Breast epithelium (tissue), 4 donors: ENCODE results near the gene EXO5. TPM values are rescaled to one million over a fixed set of nuclear protein-coding genes. Genes with fewer than 3 reads are reported as not detected.

Source experiments
- DNase-seq, 2 donors: peaks; one replicate each; pipeline ENCODE4 v3.0.0-alpha.2; 2019; ENCODE audit warnings: low spot score in 2 of 2
- H3K27ac ChIP-seq, 2 donors: fragments of 200-600 bp; sonication (generic) in 1 of 2; one replicate each; pipeline ENCODE4 v1.5.1; 2016 to 2019; ENCODE audit warnings: mild to moderate bottlenecking in 1 of 2
- H3K27me3 ChIP-seq, 2 donors: fragments of 200-600 bp; sonication (generic) in 1 of 2; one replicate each; pipeline versions ENCODE4 v1.5.1 to v1.6.0; 2017 to 2019; ENCODE audit warnings: control low read depth in 1 of 2, mild to moderate bottlenecking in 1 of 2
- H3K36me3 ChIP-seq: fragments of 200-600 bp; one replicate; pipeline ENCODE4 v1.5.1; 2019
- H3K4me1 ChIP-seq, 2 donors: fragments of 200-600 bp; sonication (generic); one replicate each; pipeline ENCODE4 v1.5.1; 2016 to 2019; ENCODE audit warnings: control low read depth in 1 of 2
- H3K4me3 ChIP-seq, 3 donors: fragments of 200-600 bp; sonication (generic); 1 replicate in 2 of 3; 2 replicates in 1 of 3; pipeline ENCODE4 v1.5.1; 2016 to 2019; ENCODE audit warnings: mild to moderate bottlenecking in 3 of 3, moderate library complexity in 2 of 3
- H3K9me3 ChIP-seq, 2 donors: fragments of 200-600 bp; sonication (generic) in 1 of 2; one replicate each; pipeline ENCODE4 v1.5.1; 2016 to 2019; ENCODE audit warnings: control low read depth in 1 of 2
- CTCF ChIP-seq, 3 donors: fragments of 450-650 bp; IDR thresholded peaks; one replicate each; pipeline ENCODE4 v1.5.1; 2016 to 2017; ENCODE audit warnings: antibody characterized with exemption in 3 of 3, mild to moderate bottlenecking in 3 of 3, moderate library complexity in 3 of 3
- POLR2A ChIP-seq: fragments of 450-650 bp; IDR thresholded peaks from one replicate; pipeline ENCODE4 v1.6.1; 2016; ENCODE audit warnings: antibody characterized with exemption, mild to moderate bottlenecking, moderate library complexity
- POLR2AphosphoS5 ChIP-seq, 3 donors: sonication (generic); formaldehyde crosslinking; IDR thresholded peaks; one replicate each; pipeline ENCODE4 v1.6.1; 2017; ENCODE audit warnings: antibody characterized with exemption in 3 of 3
- intact Hi-C: fragments of 100-400 bp; cut with DNase I; formaldehyde crosslinking; loops from one replicate; pipeline ENCODE4 v1.15.1; 2023; ENCODE audit warnings: low total_unique reads
- total RNA-seq, 3 donors: library from RNA; depleted of rRNA; stranded (reverse); fragments of >200 nt; gene quantifications; one replicate each; pipeline ENCODE4 v1.1.0, GENCODE V29; 2016

Gene EXO5
- total RNA-seq, 3 donors from 2014 or later: 5.6 to 16.7 (median 11.5) TPM

- intact Hi-C loops: no loop called here
Measured at GRCh38 chr1:40562185-40562584, 53.6 kb downstream of the EXO5 start.

GRCh38 chr1:40563266-40563665 lies 54.7 kb downstream of the EXO5 start:
- Histone ChIP-seq H3K27ac (no peak overlapping the region), H3K4me1 (no peaks in the 10 kb centered on the region), H3K9me3 (no peaks in the 10 kb centered on the region), H3K36me3 (peaks cover 3% of the 10 kb centered on the region), H3K27me3 (no peaks in the 10 kb centered on the region), H3K4me3 (no peak overlapping the region)
- no peak for TF ChIP-seq CTCF (IDR thresholded peaks at IDR 0.05)
- TF ChIP-seq POLR2A: no peak
- no peak for TF ChIP-seq POLR2AphosphoS5 (IDR thresholded peaks at IDR 0.05)
- no peak for DNase-seq
- intact Hi-C loops: no loop called here

More at GRCh38 chr1:40562185-40562584, 53.6 kb downstream of the EXO5 start:
- Histone ChIP-seq H3K4me1 (no peaks in the 10 kb centered on the region), H3K4me3 (no peak overlapping the region), H3K27me3 (no peaks in the 10 kb centered on the region), H3K36me3 (no peaks in the 10 kb centered on the region), H3K27ac (no peak overlapping the region), H3K9me3 (no peaks in the 10 kb centered on the region)
- DNase-seq: no peak
- TF ChIP-seq CTCF (IDR thresholded peaks at IDR 0.05) (no peak), POLR2A (no peak), POLR2AphosphoS5 (IDR thresholded peaks at IDR 0.05) (no peak)

GRCh38 chr1:40564506-40564905 lies 55.9 kb downstream of the EXO5 start:
- intact Hi-C loops: no loop called here
- DNase-seq: no peak
- Histone ChIP-seq H3K9me3 (no peaks in the 10 kb centered on the region), H3K27ac (no peak overlapping the region), H3K4me1 (no peaks in the 10 kb centered on the region), H3K27me3 (no peaks in the 10 kb centered on the region), H3K4me3 (no peak overlapping the region), H3K36me3 (peaks cover 3% of the 10 kb centered on the region)
- TF ChIP-seq CTCF (IDR thresholded peaks at IDR 0.05) (no peak), POLR2A (no peak), POLR2AphosphoS5 (IDR thresholded peaks at IDR 0.05) (no peak)

- H3K9me3 ChIP-seq: no peaks in the 10 kb centered on the region
- intact Hi-C loops: no loop called here
- H3K36me3 ChIP-seq: peaks cover 3% of the 10 kb centered on the region
- no peaks in the 10 kb centered on the region for H3K27me3 ChIP-seq
- no peak for DNase-seq
- no peaks in the 10 kb centered on the region for H3K4me1 ChIP-seq
- no peak overlapping the region for H3K4me3 ChIP-seq
- TF ChIP-seq POLR2A: no peak
- TF ChIP-seq POLR2AphosphoS5 (IDR thresholded peaks at IDR 0.05): no peak
- TF ChIP-seq CTCF (IDR thresholded peaks at IDR 0.05): no peak
- H3K27ac ChIP-seq: no peak overlapping the region
Measured at GRCh38 chr1:40564913-40565312, 56.3 kb downstream of the EXO5 start.

Other genes starting within 250 kb of the EXO5 start
- gene COL9A2, start 191.5 kb upstream of the EXO5 start, total RNA-seq: 10 to 100 TPM in 2 of 3 donors, 1 to 10 TPM in 1; 1.4 to 22.0 (median 11.4) TPM
- gene SMAP2, start 135.0 kb upstream of the EXO5 start, total RNA-seq: 10 to 100 TPM; 27.2 to 64.2 (median 33.1) TPM
- gene ZFP69B, start 58.3 kb upstream of the EXO5 start, total RNA-seq: 1 to 10 TPM in 2 of 3 donors, under 1 TPM in 1; 0.96 to 2.6 (median 1.2) TPM
- gene ZFP69, start 31.5 kb upstream of the EXO5 start, total RNA-seq: 1 to 10 TPM; 2.2 to 4.8 (median 4.6) TPM
- 1 to 10 TPM; 4.0 to 8.2 (median 5.9) TPM for gene ZNF684, start 22.9 kb downstream of the EXO5 start, total RNA-seq
- 1 to 10 TPM in 2 of 3 donors, under 1 TPM in 1; 0.64 to 4.4 (median 2.6) TPM for gene RIMS3, start 156.9 kb downstream of the EXO5 start, total RNA-seq
- 10 to 100 TPM; 42.7 to 69.7 (median 55.7) TPM for gene NFYC, start 182.9 kb downstream of the EXO5 start, total RNA-seq